Kidney (tissue), 14 donors: ENCODE measurements around the gene USP21. TPM values are rescaled to one million over a fixed set of nuclear protein-coding genes. Genes with fewer than 3 reads are reported as not detected.
A peak's percentile ranks its signal among the peaks of the same experiment; 100 is the strongest.

Experiments used
- DNase-seq, 5 donors: peaks; one replicate each; pipeline ENCODE4 v3.0.0-alpha.2; 2013 to 2020
- FAIRE-seq: peaks from 2 replicates; lab custom pipeline; 2012; peaks lifted over from hg19 to GRCh38; lab: Jason Lieb, UNC
- H3K27ac ChIP-seq, 2 donors: one replicate each; pipeline ENCODE4 v1.7.0; 2013; ENCODE audit warnings: low read depth in 2 of 2, low read length in 2 of 2, inconsistent platforms in 1 of 2
- H3K27me3 ChIP-seq: one replicate; pipeline ENCODE4 v1.7.1; 2013; ENCODE audit warnings: low read length, inconsistent platforms; ENCODE audit not compliant: control insufficient read depth, insufficient read depth
- H3K36me3 ChIP-seq, 3 donors: one replicate each; pipeline versions ENCODE4 v1.7.0 to v1.7.1; 2013; ENCODE audit warnings: low read length in 3 of 3, control low read depth in 1 of 3, inconsistent platforms in 1 of 3; ENCODE audit not compliant: insufficient read depth in 3 of 3, control insufficient read depth in 2 of 3
- H3K4me1 ChIP-seq, 3 donors: one replicate each; pipeline versions ENCODE4 v1.7.0 to v1.7.1; 2013; ENCODE audit warnings: low read length in 3 of 3, inconsistent platforms in 1 of 3, low read depth in 1 of 3; ENCODE audit not compliant: control insufficient read depth in 2 of 3, insufficient read depth in 2 of 3
- H3K4me3 ChIP-seq, 3 donors: one replicate each; pipeline versions ENCODE4 v1.7.0 to v1.8.1; 2013; ENCODE audit warnings: low read length in 3 of 3, control low read depth in 1 of 3, inconsistent platforms in 1 of 3
- H3K9ac ChIP-seq, 3 donors: one replicate each; pipeline versions ENCODE4 v1.7.0 to v1.7.1; 2013; ENCODE audit warnings: low read length in 3 of 3, control low read depth in 1 of 3, inconsistent platforms in 1 of 3
- H3K9me3 ChIP-seq, 3 donors: one replicate each; pipeline versions ENCODE4 v1.7.0 to v1.7.1; 2013; ENCODE audit warnings: low read length in 3 of 3, control low read depth in 1 of 3, inconsistent platforms in 1 of 3; ENCODE audit not compliant: control insufficient read depth in 2 of 3, insufficient read depth in 1 of 3
- CTCF ChIP-seq: IDR thresholded peaks from 3 replicates; pipeline ENCODE4 v1.5.1; 2012; ENCODE audit warnings: mild to moderate bottlenecking, moderate library complexity, borderline replicate concordance; ENCODE audit not compliant: insufficient read depth; ENCODE audit errors: extremely low read depth
- intact Hi-C: fragments of 100-400 bp; cut with DNase I; formaldehyde crosslinking; loops from one replicate; pipeline ENCODE4 v1.11.1; 2022
- polyA plus RNA-seq: library from polyadenylated mRNA; stranded (reverse); fragments of 350-450 nt; fragmentation: Illumina TruSeq; extraction: RNeasy Lipid Tissue Mini Kit (QIAGEN cat#74804); gene quantifications from one replicate; pipeline ENCODE4 v1.2.3, GENCODE V29; 2014; ENCODE audit warnings: low read depth, low replicate concordance; ENCODE audit not compliant: insufficient read depth
- total RNA-seq: library from RNA; stranded (reverse); fragmentation: NEBNext Ultra II Directional; extraction: Animal tissue kit (Norgen Biotek cat#: 25700); gene quantifications from one replicate; pipeline ENCODE4 v1.2.1, GENCODE V29; 2021
- donor health status: control.
- donor health status: control.
- donor health status: control.
- donor health status: control.
- donor health status: control.
- donor health status: DM: yes; HTN: yes; CAD: no.
- donor health status: Normal renal cell carcinoma (clear cell type).

USP21 gene
- total and polyA plus RNA-seq, 2 donors from 2014 or later, result 26.3 to 27.7 TPM

GRCh38 chr1:161185282-161185682, 26.0 kb downstream of the USP21 start:
- FAIRE-seq, result no peak
- DNase-seq, result peak in 4 of 5 donors; percentile 26 to 87 (median 54)
- peak overlapping the region in 1 of 2 donors; percentile 62 for H3K27ac ChIP-seq
- no peaks in the 10 kb centered on the region for H3K27me3 ChIP-seq
- no peak overlapping the region for H3K4me3 ChIP-seq
- TF ChIP-seq CTCF, result no peak
- no peaks in the 10 kb centered on the region for H3K9me3 ChIP-seq
- intact Hi-C loops, result no loop called here
- no peaks in the 10 kb centered on the region for H3K36me3 ChIP-seq
- H3K9ac ChIP-seq, result no peak overlapping the region
- H3K4me1 ChIP-seq, result peaks cover 0 to 2% (median 0%) of the 10 kb centered on the region in 3 donors

- Histone ChIP-seq H3K9ac (no peak overlapping the region), H3K9me3 (no peaks in the 10 kb centered on the region), H3K36me3 (no peaks in the 10 kb centered on the region), H3K27ac (peak overlapping the region; percentile 7 to 62), H3K4me3 (no peak overlapping the region), H3K27me3 (no peaks in the 10 kb centered on the region), H3K4me1 (peaks cover 0 to 2% (median 0%) of the 10 kb centered on the region in 3 donors)
- intact Hi-C loops, result no loop called here
- TF ChIP-seq CTCF, result no peak
- DNase-seq (peak in 1 of 5 donors; percentile 29), FAIRE-seq (no peak)
Measured at GRCh38 chr1:161185732-161186311, 26.5 kb downstream of the USP21 start.

- H3K4me3 ChIP-seq, result no peak overlapping the region
- no peaks in the 10 kb centered on the region for H3K27me3 ChIP-seq
- peaks cover 0 to 2% (median 0%) of the 10 kb centered on the region in 3 donors for H3K4me1 ChIP-seq
- intact Hi-C loops, result no loop called here
- no peak for TF ChIP-seq CTCF
- no peaks in the 10 kb centered on the region for H3K9me3 ChIP-seq
- H3K27ac ChIP-seq, result no peak overlapping the region
- DNase-seq (peak in 1 of 5 donors; percentile 35), FAIRE-seq (no peak)
- no peaks in the 10 kb centered on the region for H3K36me3 ChIP-seq
- no peak overlapping the region for H3K9ac ChIP-seq
Measured at GRCh38 chr1:161187311-161187710, 28.0 kb downstream of the USP21 start.

GRCh38 chr1:161188381-161188780, 29.1 kb downstream of the USP21 start:
- Histone ChIP-seq H3K36me3 (no peaks in the 10 kb centered on the region), H3K27me3 (no peaks in the 10 kb centered on the region), H3K9me3 (no peaks in the 10 kb centered on the region), H3K27ac (no peak overlapping the region), H3K4me3 (no peak overlapping the region), H3K9ac (no peak overlapping the region), H3K4me1 (peaks cover 0 to 5% (median 2%) of the 10 kb centered on the region in 3 donors)
- intact Hi-C loops, result no loop called here
- FAIRE-seq (no peak), DNase-seq (no peak)
- no peak for TF ChIP-seq CTCF
